HEK293 (cell line): Measurements from ENCODE around the gene GREB1L.

Source experiments
- CTCF ChIA-PET: fragments of 350-600 bp; formaldehyde crosslinking; extraction: SDS; loops from one replicate; lab custom pipeline; 2021; ENCODE audit warnings: antibody characterized with exemption; lab: Yijun Ruan, JAX
- POLR2A ChIA-PET: fragments of 300-600 bp; formaldehyde crosslinking; extraction: SDS; loops from one replicate; lab custom pipeline; 2020; ENCODE audit warnings: antibody characterized with exemption, inconsistent platforms; lab: Yijun Ruan, JAX
- H3K27ac ChIP-seq: fragments of 200-500 bp; sonication (Bioruptor generic); 2 replicates; pipeline ENCODE4 v1.5.1; 2014; ENCODE audit warnings: low read depth, low read length, control low read depth, inconsistent platforms; ENCODE audit errors: extremely low read depth
- H3K36me3 ChIP-seq, 2 experiments: fragments of 200-500 bp in 1 of 2; sonication (Bioruptor generic) in 1 of 2; 1 replicate in 1 of 2; 2 replicates in 1 of 2; pipeline ENCODE4 v1.5.1; 2014 to 2017; ENCODE audit warnings: inconsistent platforms in 2 of 2, low read length in 2 of 2; ENCODE audit not compliant: control insufficient read depth in 2 of 2, insufficient read depth in 1 of 2
- H3K4me1 ChIP-seq: fragments of 200-500 bp; sonication (Bioruptor generic); 2 replicates; pipeline ENCODE4 v1.5.1; 2014; ENCODE audit warnings: mild to moderate bottlenecking, low read length, inconsistent platforms; ENCODE audit not compliant: control insufficient read depth, insufficient read depth
- H3K4me3 ChIP-seq: 2 replicates; pipeline ENCODE4 v1.5.1; 2011; ENCODE audit warnings: low read depth, mild to moderate bottlenecking, control low read depth, low read length, moderate library complexity
- H3K9me3 ChIP-seq: fragments of 200-500 bp; sonication (Bioruptor generic); 2 replicates; pipeline ENCODE4 v1.5.1; 2014; ENCODE audit warnings: low read depth, low read length, inconsistent platforms; ENCODE audit not compliant: control insufficient read depth, insufficient read depth
- EGR2 ChIP-seq: fragments of 450-650 bp; formaldehyde crosslinking; IDR thresholded peaks from 2 replicates; pipeline ENCODE4 v1.5.1; 2016; ENCODE audit warnings: low read depth, missing biosample characterization, missing genetic modification characterization
- KLF16 ChIP-seq: fragments of 450-650 bp; formaldehyde crosslinking; IDR thresholded peaks from 2 replicates; pipeline ENCODE4 v1.5.1; 2017; ENCODE audit warnings: missing biosample characterization, missing genetic modification characterization
- OSR2 ChIP-seq: fragments of 450-650 bp; formaldehyde crosslinking; IDR thresholded peaks from 2 replicates; pipeline ENCODE4 v1.5.1; 2016; ENCODE audit warnings: missing biosample characterization, missing genetic modification characterization
- TRIM28 ChIP-seq: IDR thresholded peaks from 2 replicates; pipeline ENCODE4 v1.6.1; 2011; ENCODE audit warnings: low read length, control low read depth, borderline replicate concordance
- ZBTB17 ChIP-seq: fragments of 450-650 bp; formaldehyde crosslinking; IDR thresholded peaks from 2 replicates; pipeline ENCODE4 v1.5.1; 2016; ENCODE audit warnings: missing biosample characterization, missing genetic modification characterization
- ZNF121 ChIP-seq: fragments of 450-650 bp; formaldehyde crosslinking; IDR thresholded peaks from 2 replicates; pipeline ENCODE4 v1.5.1; 2016; ENCODE audit warnings: missing biosample characterization, missing genetic modification characterization
- ZNF501 ChIP-seq: fragments of 450-650 bp; formaldehyde crosslinking; IDR thresholded peaks from 2 replicates; pipeline ENCODE4 v1.5.1; 2016; ENCODE audit warnings: missing biosample characterization, missing genetic modification characterization
- ZNF544 ChIP-seq: fragments of 450-650 bp; formaldehyde crosslinking; IDR thresholded peaks from 2 replicates; pipeline ENCODE4 v1.5.0; 2017; ENCODE audit warnings: missing biosample characterization, missing genetic modification characterization
- ZNF621 ChIP-seq: fragments of 450-650 bp; formaldehyde crosslinking; IDR thresholded peaks from 2 replicates; pipeline ENCODE4 v1.5.1; 2017; ENCODE audit warnings: missing biosample characterization, missing genetic modification characterization
- ZNF76 ChIP-seq: fragments of 450-650 bp; formaldehyde crosslinking; IDR thresholded peaks from 2 replicates; pipeline ENCODE4; 2016; ENCODE audit warnings: low read depth, missing biosample characterization, missing genetic modification characterization, borderline replicate concordance
- TF ChIP-seq, protein P1 (sequence below): fragments of 450-650 bp; formaldehyde crosslinking; IDR thresholded peaks from 2 replicates; pipeline ENCODE4 v1.5.1; 2016; ENCODE audit warnings: missing biosample characterization, missing genetic modification characterization
- TF ChIP-seq, protein P2 (sequence below): fragments of 450-650 bp; IDR thresholded peaks from 2 replicates; pipeline ENCODE4 v1.5.1; 2018; ENCODE audit warnings: missing biosample characterization, mild to moderate bottlenecking, missing genetic modification characterization

The GREB1L gene

DNA sequence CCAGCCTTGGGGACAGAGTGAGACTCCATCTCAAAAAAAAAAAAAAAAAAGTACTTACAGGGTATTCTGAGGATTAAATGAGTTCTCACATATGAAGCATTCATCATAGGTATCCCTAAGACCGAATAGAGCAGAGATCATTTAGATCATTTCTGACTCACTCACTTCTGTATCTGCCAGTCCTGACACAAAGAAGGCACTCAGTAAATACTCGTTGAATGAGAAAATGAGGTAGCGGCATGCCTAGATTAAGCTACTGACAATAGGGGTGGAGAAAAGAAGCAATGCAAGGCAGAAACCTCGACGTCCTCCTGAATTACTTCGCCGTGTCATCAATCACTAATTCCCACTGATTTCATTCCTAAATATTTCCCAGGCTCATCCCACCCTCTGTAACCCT, 103.8 kb downstream of the GREB1L start:
- Histone ChIP-seq H3K4me3 (no peak overlapping the region), H3K36me3 (no peaks in the 10 kb centered on the region), H3K4me1 (no peaks in the 10 kb centered on the region; the same call in 1 of the 2 replicates), H3K9me3 (no peaks in the 10 kb centered on the region), H3K27ac (no peak overlapping the region)
- TF ChIP-seq EGR2 (peak; percentile 15; the same call in 1 of the 2 replicates), ZBTB17 (tag by site-specific recombination) (no peak), ZNF621 (tag by site-specific recombination) (no peak), OSR2 (tag by site-specific recombination) (0 out of 2 replicates have a peak, but pooled peaks have one; percentile 18)
- ChIA-PET CTCF (no interaction called here), POLR2A (interaction anchor here (0.6 to 0.7 kb wide), 2 partner anchors 13 to 18 kb away, joined by 3 read pairs; no protein-coding TSS in a partner anchor)

DNA sequence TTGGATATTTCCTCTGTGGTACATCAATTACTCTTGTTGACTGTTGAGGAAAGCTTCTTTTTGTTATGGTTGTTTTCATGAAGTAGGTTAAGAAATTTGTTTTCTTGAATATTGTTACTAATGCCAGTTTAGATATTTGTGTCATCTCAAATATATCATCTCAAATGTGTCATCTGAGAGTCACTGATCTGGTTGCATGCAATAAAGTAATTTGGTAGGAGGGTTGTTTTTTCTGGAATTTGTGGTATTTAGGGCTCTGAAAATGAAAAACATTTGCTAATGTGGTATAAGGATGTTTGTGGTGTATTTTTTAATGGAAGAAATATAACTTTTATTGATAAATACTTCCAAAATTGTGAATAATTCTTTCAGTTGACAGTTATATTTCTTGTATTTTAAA, 117.7 kb downstream of the GREB1L start:
- ChIA-PET CTCF (interaction anchor here (0.7 to 0.9 kb wide), 2 partner anchors 117 to 219 kb away, joined by 3 read pairs; no protein-coding TSS in a partner anchor), POLR2A (no interaction called here)
- H3K9me3 ChIP-seq, result no peaks in the 10 kb centered on the region
- H3K4me1 ChIP-seq, result peaks cover 22% of the 10 kb centered on the region
- no peak overlapping the region for H3K4me3 ChIP-seq
- no peak for TF ChIP-seq ZNF121
- no peak overlapping the region for H3K27ac ChIP-seq
- no peaks in the 10 kb centered on the region for H3K36me3 ChIP-seq

DNA sequence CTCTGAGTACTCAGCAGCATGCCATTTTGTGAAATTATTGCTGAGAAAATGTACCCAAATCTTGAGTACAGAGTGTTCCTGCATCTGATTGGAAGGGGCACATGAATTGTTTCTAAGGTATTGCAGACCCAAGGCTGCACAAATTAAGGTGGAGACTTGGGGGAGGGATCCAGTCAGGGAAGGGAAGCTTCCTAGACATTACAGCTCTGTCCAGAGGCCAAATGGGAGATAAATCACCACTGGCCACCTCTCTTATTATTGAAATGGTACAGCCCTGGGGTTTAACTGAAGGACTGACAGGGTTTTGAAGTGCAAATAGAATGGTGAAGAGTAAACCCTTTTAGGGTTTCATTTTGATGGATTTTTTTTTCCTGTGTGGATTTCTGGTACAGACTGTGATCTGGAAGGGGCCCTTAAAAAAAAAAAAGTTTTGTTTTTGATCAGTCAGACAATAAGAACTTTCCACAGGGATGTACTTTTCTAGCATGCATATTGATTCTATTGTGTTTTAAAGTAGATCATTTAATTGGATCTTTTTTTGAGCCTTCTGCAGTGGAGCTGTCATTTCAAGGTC, 119.4 kb downstream of the GREB1L start:
- peaks cover 29% of the 10 kb centered on the region for H3K4me1 ChIP-seq
- TF ChIP-seq TRIM28 (peak; percentile 58; the same call in 1 of the 2 replicates), KLF16 (tag by site-specific recombination) (no peak), ZNF544 (tag by site-specific recombination) (no peak)
- TF ChIP-seq, protein P1, sequence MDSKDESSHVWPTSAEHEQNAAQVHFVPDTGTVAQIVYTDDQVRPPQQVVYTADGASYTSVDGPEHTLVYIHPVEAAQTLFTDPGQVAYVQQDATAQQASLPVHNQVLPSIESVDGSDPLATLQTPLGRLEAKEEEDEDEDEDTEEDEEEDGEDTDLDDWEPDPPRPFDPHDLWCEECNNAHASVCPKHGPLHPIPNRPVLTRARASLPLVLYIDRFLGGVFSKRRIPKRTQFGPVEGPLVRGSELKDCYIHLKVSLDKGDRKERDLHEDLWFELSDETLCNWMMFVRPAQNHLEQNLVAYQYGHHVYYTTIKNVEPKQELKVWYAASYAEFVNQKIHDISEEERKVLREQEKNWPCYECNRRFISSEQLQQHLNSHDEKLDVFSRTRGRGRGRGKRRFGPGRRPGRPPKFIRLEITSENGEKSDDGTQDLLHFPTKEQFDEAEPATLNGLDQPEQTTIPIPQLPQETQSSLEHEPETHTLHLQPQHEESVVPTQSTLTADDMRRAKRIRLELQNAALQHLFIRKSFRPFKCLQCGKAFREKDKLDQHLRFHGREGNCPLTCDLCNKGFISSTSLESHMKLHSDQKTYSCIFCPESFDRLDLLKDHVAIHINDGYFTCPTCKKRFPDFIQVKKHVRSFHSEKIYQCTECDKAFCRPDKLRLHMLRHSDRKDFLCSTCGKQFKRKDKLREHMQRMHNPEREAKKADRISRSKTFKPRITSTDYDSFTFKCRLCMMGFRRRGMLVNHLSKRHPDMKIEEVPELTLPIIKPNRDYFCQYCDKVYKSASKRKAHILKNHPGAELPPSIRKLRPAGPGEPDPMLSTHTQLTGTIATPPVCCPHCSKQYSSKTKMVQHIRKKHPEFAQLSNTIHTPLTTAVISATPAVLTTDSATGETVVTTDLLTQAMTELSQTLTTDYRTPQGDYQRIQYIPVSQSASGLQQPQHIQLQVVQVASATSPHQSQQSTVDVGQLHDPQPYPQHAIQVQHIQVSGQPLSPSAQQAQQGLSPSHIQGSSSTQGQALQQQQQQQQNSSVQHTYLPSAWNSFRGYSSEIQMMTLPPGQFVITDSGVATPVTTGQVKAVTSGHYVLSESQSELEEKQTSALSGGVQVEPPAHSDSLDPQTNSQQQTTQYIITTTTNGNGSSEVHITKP, result peak; percentile 97
- POLR2A ChIA-PET, result interaction anchor here (0.7 kb wide), 1 partner anchor 133 kb away, joined by 4 read pairs; no protein-coding TSS in a partner anchor
- no peaks in the 10 kb centered on the region for H3K9me3 ChIP-seq
- H3K27ac ChIP-seq, result no peak overlapping the region
- H3K4me3 ChIP-seq, result no peak overlapping the region
- H3K36me3 ChIP-seq, result no peaks in the 10 kb centered on the region
- CTCF ChIA-PET, result interaction anchor here (0.6 to 0.7 kb wide), 4 partner anchors 28 to 1236 kb away, joined by 3 to 7 read pairs (median 3); no protein-coding TSS in a partner anchor

DNA sequence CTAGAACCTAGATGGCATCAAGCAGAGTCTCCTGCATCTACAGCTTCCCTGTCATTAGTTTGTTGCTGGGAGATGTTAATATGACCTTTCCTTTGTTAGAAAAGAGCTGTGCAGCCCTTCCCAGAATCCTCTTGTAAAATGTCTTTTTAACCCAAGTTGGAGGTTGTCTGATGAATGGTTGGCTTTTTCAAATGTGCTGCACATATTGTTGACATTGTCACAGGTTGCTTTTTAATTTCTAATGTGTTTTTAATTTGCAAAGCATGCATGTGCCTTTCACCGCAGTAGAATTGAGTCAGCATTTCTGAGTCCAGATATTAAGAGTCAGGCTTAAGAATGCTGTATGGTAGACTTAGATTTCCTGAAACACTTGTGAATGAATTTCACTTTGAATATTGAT, 120.8 kb downstream of the GREB1L start:
- CTCF ChIA-PET, result no interaction called here
- H3K9me3 ChIP-seq, result no peaks in the 10 kb centered on the region
- no peaks in the 10 kb centered on the region for H3K36me3 ChIP-seq
- POLR2A ChIA-PET, result no interaction called here
- H3K27ac ChIP-seq, result no peak overlapping the region
- H3K4me1 ChIP-seq, result peaks cover 36% of the 10 kb centered on the region
- TF ChIP-seq, protein P1, result no peak
- TF ChIP-seq ZNF76 (tag by site-specific recombination), result peak; percentile 33; the same call in 1 of the 2 replicates
- TF ChIP-seq, protein P2, sequence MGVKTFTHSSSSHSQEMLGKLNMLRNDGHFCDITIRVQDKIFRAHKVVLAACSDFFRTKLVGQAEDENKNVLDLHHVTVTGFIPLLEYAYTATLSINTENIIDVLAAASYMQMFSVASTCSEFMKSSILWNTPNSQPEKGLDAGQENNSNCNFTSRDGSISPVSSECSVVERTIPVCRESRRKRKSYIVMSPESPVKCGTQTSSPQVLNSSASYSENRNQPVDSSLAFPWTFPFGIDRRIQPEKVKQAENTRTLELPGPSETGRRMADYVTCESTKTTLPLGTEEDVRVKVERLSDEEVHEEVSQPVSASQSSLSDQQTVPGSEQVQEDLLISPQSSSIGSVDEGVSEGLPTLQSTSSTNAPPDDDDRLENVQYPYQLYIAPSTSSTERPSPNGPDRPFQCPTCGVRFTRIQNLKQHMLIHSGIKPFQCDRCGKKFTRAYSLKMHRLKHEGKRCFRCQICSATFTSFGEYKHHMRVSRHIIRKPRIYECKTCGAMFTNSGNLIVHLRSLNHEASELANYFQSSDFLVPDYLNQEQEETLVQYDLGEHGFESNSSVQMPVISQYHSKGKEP (tag by site-specific recombination), result peak; percentile 48; the same call in 1 of the 2 replicates
- TF ChIP-seq ZNF501 (tag by site-specific recombination), result 0 out of 2 replicates have a peak, but pooled peaks have one; percentile 30
- 0 out of 2 replicates have a peak, but pooled peaks have one; percentile 21 for TF ChIP-seq ZBTB17 (tag by site-specific recombination)
- TF ChIP-seq, all 188 proteins: peak for 4
- no peak overlapping the region for H3K4me3 ChIP-seq
